ENCODE results near the gene ECEL1. TPM values are rescaled to one million over a fixed set of nuclear protein-coding genes. Genes with fewer than 3 reads are reported as not detected.

ECEL1 gene
- total and polyA plus RNA-seq, 7 donors = 0.32 to 1.8 (median 0.55) TPM

DNA sequence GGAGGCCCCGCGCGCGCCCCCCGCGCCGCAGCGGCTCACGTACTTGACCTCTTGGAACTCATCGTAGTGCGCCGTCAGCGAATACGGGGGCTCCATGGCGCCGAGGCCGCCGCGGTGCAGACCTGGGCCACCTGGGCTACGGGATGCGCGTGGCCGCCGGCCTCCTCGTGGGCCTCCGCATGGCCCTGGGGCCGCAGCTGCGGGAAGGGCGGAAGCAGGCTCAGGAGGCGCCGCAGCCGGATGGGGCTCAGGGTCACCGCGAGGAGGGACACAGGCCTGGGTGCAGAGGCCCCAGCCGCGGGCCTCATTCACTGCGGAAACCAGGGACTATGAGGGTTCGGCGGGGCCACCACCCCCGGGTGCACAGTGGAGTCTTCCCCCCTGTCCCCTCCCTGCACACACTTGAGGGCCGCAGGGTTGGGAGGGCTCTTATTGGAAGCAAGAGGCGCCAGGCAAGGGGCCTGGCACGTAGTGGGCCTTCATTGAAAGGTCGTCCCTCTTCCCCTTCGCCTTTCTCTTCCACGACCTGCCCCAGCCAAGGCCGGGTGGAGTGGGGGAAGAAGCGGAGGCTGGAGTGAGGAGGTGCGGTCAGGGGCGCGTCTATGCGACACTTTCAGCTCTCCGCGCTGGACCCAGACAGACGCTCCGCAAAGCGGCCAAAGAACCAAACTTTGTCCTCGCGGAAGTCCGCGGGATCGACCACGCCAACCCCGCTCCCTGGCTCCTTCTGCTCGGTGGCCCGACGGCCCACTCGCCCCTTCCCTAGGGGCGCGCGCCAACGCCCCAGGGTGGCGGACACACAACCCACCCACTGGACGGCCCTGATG, 863 bp downstream of the ECEL1 start:
- Histone ChIP-seq H3K27me3 (ENCODE audit: insufficient read depth in 3 of 3, low read length in 2 of 3) (peaks cover 0 to 59% (median 23%) of the 10 kb centered on the region in 3 donors), H3K9me3 (no peaks in the 10 kb centered on the region), H3K4me3 (peak overlapping the region; percentile 47), H3K36me3 (ENCODE audit: insufficient read depth in 1 of 2, low read depth in 1 of 2) (no peaks in the 10 kb centered on the region), H3K27ac (no peak overlapping the region), H3K4me1 (no peaks in the 10 kb centered on the region)
- 2 to 4% (median 4%) methylated on average over 52 to 74 of the region's 74 CpGs for WGBS, 3 donors
- TF ChIP-seq, protein P1, sequence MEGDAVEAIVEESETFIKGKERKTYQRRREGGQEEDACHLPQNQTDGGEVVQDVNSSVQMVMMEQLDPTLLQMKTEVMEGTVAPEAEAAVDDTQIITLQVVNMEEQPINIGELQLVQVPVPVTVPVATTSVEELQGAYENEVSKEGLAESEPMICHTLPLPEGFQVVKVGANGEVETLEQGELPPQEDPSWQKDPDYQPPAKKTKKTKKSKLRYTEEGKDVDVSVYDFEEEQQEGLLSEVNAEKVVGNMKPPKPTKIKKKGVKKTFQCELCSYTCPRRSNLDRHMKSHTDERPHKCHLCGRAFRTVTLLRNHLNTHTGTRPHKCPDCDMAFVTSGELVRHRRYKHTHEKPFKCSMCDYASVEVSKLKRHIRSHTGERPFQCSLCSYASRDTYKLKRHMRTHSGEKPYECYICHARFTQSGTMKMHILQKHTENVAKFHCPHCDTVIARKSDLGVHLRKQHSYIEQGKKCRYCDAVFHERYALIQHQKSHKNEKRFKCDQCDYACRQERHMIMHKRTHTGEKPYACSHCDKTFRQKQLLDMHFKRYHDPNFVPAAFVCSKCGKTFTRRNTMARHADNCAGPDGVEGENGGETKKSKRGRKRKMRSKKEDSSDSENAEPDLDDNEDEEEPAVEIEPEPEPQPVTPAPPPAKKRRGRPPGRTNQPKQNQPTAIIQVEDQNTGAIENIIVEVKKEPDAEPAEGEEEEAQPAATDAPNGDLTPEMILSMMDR (IDR thresholded peaks at IDR 0.05) = no peak
- peak in 1 of 2 donors; percentile 49 for DNase-seq
- intact Hi-C loops (cut with DNase I) = loop anchor here in 1 of 2 donors (2.0 kb wide), 1 partner anchor 36 kb away; no protein-coding TSS in a partner anchor
- no peak for ATAC-seq

DNA sequence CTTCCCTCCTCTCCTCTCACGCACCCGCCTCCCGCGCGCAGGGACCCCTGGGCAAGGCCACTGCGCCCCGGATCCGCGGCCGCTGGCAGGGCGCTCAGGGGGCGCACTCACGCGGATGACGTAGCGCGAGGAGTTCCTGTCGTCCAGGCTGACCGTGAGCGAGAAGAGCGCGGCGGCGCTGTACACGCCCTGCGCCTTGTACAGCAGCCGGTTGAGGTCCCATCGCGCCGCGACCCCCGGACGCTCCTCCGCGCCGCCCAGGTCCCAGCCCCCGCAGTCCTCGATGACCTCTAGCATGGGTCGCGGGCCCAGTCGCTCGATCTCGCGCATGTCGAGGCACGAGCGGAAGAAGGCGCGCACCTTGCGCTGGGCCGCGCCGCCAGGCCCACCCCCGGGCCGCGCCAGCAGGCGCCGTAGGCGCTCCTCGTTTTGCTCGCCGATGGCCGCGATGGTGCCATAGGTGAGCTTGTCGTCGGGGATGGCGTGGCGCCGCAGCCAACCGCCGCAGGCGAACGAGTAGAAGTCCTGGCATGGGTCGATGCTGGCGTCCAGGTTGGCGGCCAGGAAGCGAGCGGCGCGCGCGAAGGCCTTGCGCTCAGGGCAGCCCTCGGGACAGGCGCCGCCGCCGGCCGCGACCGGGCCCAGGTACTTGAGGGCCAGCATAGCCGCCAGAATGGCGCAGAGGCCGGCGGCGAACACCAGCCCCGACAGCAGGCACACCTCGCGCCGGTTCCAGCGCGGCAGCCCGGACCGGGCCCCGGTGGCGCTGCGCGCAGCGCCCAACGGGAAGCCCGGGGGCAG, 1.7 kb downstream of the ECEL1 start:
- 2 to 4% (median 3%) methylated on average over 92 to 111 of the region's 111 CpGs for WGBS, 3 donors
- no peak overlapping the region for H3K27ac ChIP-seq
- no peaks in the 10 kb centered on the region for H3K4me1 ChIP-seq
- H3K9me3 ChIP-seq = no peaks in the 10 kb centered on the region
- ATAC-seq (no peak), DNase-seq (peak in 1 of 2 donors; percentile 46)
- TF ChIP-seq, protein P1 (IDR thresholded peaks at IDR 0.05) = no peak
- H3K4me3 ChIP-seq = no peak overlapping the region
- intact Hi-C loops (cut with DNase I) = loop anchor here in 1 of 2 donors (2.0 kb wide), 1 partner anchor 37 kb away; no protein-coding TSS in a partner anchor
- peaks cover 0 to 59% (median 23%) of the 10 kb centered on the region in 3 donors for H3K27me3 ChIP-seq (ENCODE audit: insufficient read depth in 3 of 3, low read length in 2 of 3)
- no peaks in the 10 kb centered on the region for H3K36me3 ChIP-seq (ENCODE audit: insufficient read depth in 1 of 2, low read depth in 1 of 2)

DNA sequence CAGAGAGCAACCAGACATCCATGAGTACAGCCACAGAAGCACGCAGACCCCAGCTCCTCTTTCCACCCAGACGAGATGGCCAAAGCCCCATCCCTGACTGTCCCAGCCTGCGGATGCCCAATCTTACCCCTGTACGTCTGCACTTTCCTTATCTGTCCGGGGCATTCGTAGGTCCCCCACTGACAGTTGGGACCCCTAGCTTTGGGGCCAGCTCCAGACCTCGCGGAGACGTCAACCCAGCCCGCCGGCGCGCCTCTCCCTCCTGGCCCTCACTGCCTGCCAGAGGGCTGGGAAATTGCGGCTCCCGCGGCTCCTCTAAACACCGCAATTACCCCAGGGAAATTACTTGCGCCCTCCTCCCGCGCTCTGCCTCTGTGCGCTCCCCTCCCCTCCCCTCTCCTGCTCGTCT, 2.3 kb downstream of the ECEL1 start:
- Histone ChIP-seq H3K36me3 (ENCODE audit: insufficient read depth in 1 of 2, low read depth in 1 of 2) (no peaks in the 10 kb centered on the region), H3K4me1 (no peaks in the 10 kb centered on the region), H3K9me3 (no peaks in the 10 kb centered on the region), H3K4me3 (no peak overlapping the region), H3K27ac (no peak overlapping the region), H3K27me3 (ENCODE audit: insufficient read depth in 3 of 3, low read length in 2 of 3) (peaks cover 0 to 59% (median 22%) of the 10 kb centered on the region in 3 donors)
- TF ChIP-seq, protein P1 (IDR thresholded peaks at IDR 0.05) = no peak
- DNase-seq (no peak), ATAC-seq (no peak)
- 11 to 13% (median 11%) methylated on average over 21 to 22 of the region's 22 CpGs for WGBS, 3 donors
- intact Hi-C loops (cut with DNase I) = no loop called here

DNA sequence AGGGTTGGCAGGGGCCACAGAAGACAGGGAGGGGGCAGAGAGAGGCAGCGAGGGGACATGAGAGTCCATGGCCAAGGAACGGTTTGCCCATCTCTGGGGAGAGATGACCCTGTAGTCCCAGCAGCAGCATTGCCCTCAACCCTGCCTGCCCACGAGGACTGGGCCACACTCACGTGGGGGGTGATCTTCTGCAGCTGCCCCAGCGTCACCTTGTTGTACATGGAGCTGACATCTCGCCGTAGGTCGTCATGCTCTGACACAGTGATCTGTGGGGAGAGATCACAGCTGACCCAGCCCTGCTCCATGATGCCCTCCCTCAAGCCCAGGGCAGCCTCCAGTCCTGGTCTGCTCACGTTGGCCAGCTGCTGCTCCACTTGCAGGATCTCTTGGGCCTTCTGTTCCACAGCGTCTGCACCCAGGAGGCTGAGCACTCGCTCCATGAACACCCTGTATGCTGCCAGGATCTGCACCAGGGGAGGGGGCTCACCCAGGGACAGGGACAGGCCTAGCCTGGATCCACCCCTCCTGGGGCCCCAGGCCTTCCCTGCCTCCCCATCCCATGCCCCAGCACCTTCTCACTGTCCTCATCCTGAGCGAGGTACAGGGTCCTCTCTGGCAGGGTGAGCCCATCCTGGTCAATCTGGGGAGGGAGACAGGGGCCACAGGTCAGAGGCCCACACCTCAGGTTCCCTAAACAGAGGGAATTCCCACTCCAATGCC, 2.8 kb downstream of the ECEL1 start:
- H3K4me1 ChIP-seq = no peaks in the 10 kb centered on the region
- DNase-seq (peak in 1 of 2 donors; percentile 40), ATAC-seq (no peak)
- H3K9me3 ChIP-seq = no peaks in the 10 kb centered on the region
- peaks cover 0 to 58% (median 21%) of the 10 kb centered on the region in 3 donors for H3K27me3 ChIP-seq (ENCODE audit: insufficient read depth in 3 of 3, low read length in 2 of 3)
- no peak overlapping the region for H3K27ac ChIP-seq
- H3K36me3 ChIP-seq (ENCODE audit: insufficient read depth in 1 of 2, low read depth in 1 of 2) = no peaks in the 10 kb centered on the region
- H3K4me3 ChIP-seq = no peak overlapping the region
- intact Hi-C loops (cut with DNase I) = no loop called here
- TF ChIP-seq, protein P1 (IDR thresholded peaks at IDR 0.05) = no peak
- WGBS, 3 donors = 81 to 85% (median 82%) methylated on average over 10 to 12 of the region's 12 CpGs
